Breast epithelium (tissue), 3 donors: Measurements from ENCODE around the gene AKAP9.

Experiments used
- POLR2A ChIP-seq: fragments of 450-650 bp; IDR thresholded peaks from one replicate; pipeline ENCODE4 v1.6.1; 2016; ENCODE audit warnings: antibody characterized with exemption, mild to moderate bottlenecking, moderate library complexity
- TF ChIP-seq, protein P1 (sequence below), 3 donors: fragments of 450-650 bp; IDR thresholded peaks; one replicate each; pipeline ENCODE4 v1.5.1; 2016 to 2017; ENCODE audit warnings: antibody characterized with exemption in 3 of 3, mild to moderate bottlenecking in 3 of 3, moderate library complexity in 3 of 3

DNA sequence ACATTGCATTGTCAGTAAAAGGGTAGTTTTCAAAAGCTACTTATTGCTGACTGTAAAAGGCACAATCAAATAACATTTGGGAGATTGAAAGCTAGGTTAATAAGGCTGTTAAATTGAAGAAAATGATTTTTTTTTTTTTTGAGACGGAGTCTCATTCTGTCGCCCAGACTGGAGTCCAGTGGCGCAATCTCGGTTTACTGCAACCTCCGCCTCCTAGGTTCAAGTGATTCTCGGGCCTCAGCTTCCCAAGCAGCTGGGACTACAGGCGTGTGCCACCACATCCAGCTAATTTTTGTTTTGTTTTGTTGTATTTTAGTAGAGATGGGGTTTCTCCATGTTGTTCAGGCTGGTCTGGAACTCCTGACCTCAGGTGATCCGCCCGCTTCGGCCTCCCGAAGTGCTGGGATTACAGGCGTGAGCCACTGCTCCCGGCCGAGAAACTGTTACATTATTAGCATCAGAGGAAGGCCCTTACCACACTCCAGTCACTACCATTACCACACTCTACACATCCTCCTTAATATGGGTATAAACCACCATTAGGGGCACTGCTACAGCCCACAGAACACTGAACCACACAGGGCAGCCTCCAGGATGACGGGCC is 192.6 kb downstream of the AKAP9 start:
- TF ChIP-seq, protein P1, sequence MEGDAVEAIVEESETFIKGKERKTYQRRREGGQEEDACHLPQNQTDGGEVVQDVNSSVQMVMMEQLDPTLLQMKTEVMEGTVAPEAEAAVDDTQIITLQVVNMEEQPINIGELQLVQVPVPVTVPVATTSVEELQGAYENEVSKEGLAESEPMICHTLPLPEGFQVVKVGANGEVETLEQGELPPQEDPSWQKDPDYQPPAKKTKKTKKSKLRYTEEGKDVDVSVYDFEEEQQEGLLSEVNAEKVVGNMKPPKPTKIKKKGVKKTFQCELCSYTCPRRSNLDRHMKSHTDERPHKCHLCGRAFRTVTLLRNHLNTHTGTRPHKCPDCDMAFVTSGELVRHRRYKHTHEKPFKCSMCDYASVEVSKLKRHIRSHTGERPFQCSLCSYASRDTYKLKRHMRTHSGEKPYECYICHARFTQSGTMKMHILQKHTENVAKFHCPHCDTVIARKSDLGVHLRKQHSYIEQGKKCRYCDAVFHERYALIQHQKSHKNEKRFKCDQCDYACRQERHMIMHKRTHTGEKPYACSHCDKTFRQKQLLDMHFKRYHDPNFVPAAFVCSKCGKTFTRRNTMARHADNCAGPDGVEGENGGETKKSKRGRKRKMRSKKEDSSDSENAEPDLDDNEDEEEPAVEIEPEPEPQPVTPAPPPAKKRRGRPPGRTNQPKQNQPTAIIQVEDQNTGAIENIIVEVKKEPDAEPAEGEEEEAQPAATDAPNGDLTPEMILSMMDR (IDR thresholded peaks at IDR 0.05), result no peak
- no peak for TF ChIP-seq POLR2A
